Activated T-cell treated with anti-CD3 and anti-CD28 coated beads, Interleukin-2, amount 50 U/mL, for 1 hour (primary cell): ENCODE data around the gene DDB1.

ENCODE experiments used
- DNase-seq: peaks from one replicate; pipeline ENCODE4 v3.0.0-alpha.2; 2020

DDB1 gene

DNA sequence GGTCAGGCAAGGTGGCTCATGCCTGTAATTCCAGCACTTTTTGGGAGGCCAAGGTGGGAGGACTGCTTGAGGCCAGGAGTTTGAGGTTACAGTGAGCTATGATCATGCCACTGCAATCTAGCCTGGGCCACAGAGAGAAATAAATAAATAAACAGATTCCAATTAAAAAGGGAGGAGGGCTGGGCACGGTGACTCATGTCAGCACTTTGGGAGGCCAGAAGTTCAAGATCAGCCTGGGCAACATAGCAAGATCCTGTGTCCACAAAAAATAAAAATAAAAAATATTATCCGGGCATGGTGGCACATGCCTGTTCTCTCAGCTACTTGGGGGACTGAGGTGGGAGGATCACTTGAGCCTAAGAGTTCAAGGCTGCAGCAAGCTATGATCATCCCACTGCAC is 21.3 kb upstream of the DDB1 start:
- no peak for DNase-seq

GRCh38 chr11:61353131-61354067 is 20.5 kb upstream of the DDB1 start:
- DNase-seq = no peak

DNA sequence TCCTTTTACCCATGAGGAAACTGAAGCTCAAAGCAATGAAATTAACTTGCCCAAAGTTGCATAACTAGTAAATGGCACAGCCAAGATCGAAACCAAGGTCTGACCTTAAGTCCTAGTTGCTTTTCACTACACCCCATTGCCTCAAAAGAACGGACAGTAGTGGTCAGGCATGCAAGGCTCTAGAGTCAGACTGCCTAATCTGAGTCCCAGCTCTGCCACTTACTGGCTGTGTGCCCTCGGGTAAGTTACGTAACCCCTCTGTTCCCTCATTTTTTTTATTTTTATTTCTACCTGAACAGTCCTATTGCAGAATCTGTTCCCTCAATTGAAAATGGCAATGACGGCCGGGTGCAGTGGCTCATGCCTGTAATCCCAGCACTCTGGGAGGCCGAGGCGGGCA is 19.1 kb upstream of the DDB1 start:
- no peak for DNase-seq

DNA sequence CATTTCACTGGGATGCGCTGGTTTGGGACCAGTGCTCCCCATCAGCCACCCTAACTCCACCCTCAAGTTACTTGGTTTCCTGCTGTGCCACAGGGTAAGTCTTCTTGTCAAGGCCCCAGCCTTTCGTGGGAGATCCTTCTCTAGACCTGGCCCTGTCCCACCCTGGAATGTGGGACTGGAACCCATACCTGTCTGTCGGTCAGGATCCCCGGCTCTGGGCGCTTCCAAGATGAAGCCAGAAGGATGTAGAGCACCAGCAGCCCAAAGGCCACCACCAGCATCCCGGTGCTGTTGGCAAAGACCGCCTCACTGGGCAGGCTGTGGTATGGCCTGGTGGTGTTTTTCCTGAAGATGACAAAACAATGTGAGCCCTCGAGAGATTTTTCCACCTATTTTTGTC is 17.9 kb upstream of the DDB1 start:
- DNase-seq = no peak

DNA sequence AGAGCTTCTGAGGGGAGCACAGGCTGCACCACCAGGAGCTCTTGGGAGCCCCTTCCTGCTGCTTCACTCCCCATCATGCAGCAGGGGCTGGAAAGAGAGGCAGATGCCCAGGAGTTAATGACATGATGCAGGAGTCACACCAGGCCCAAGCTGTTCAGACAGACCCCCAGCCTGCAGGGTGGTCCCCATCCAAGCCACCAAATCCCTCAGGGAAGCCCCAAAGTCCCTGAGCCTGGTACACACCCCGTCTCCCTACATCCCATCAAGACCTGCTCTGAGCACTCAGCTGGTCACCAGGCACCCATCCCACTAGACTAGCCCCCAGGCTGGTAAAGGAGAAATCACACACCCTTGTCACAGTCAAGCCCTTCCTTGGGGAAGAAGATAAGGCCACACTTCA is 17.4 kb upstream of the DDB1 start:
- DNase-seq = no peak

DNA sequence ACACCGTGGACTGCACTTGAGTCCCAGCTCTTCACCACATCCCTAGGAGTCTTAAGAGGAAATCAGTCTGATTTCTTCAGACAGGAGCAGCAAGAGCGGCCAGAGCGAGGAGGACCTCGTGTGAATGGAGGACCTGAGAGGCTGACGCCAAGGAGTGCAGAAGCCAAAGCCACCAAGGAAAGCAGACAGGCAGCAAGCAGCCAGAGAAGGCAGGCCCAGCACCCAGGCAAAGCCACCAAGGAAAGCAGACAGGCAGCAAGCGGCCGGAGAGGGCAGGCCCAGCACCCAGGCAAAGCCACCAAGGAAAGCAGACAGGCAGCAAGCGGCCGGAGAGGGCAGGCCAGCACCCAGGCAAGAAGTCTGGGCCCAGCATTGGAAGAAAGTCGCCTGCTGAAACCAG is 17.0 kb upstream of the DDB1 start:
- DNase-seq = no peak

GRCh38 chr11:61349189-61349751 is 16.4 kb upstream of the DDB1 start:
- no peak for DNase-seq

GRCh38 chr11:61347916-61348461 is 15.1 kb upstream of the DDB1 start:
- no peak for DNase-seq

DNA sequence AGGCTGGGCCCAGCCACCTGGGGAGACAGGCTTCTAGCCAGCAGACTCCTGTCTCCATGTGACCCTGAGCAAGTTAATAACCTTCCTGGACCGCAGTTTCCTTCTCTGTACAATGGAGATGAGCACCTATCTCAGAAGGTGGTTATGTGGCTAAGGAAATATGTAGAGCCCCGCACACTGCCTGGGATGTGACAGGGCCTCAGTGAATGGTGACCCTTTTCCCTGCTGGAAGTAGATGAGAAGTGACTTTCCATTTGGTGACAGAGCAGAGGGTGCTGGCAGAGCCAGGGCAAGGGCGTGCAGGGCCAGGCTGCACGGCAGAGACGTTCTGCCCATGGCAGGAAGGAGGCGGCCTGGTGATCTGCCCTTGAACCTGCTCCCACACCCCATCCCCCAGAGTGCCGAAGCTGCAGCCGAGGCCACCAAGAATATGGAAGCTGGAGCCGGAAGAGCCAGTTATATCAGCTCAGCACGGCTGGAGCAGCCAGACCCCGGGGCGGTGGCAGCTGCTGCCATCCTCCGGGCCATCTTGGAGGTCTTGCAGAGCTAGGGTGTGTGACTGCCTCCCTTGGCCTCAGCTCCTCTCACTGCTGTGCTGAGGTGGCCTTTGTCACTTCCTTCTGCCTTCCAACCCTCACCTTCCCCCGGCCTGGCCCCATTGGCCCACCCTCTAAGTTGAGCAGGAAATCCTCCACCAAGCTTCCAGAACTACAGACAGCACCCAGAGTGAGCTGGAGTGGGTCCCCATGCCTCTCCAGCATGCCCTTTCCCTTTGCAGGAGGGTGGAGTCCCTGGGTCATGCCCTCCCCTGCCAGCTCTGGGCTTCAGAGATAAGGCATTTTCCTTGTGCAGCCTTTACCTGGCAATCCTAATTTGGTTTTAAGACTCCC is 13.3 kb upstream of the DDB1 start:
- DNase-seq = no peak

DNA sequence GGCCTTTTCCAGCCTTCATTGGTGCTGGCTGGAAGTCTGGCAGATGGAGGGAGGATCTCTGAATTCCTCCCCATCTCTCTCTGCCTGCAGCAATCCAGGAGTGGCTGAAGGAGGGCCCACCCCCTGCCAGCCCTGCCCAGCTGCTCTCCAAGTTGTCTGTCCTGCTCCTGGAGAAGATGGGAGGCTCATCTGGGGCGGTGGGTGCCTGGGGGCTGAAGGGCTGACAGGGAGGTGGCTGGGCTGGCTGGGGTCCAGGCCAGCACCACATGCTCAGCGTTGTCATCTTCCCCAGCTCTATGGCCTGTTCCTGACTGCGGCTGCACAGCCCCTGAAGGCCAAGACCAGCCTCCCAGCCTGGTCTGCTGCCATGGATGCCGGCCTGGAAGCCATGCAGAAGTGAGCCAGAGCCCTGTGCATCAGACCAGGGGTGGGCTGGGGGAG is 12.3 kb upstream of the DDB1 start:
- no peak for DNase-seq

DNA sequence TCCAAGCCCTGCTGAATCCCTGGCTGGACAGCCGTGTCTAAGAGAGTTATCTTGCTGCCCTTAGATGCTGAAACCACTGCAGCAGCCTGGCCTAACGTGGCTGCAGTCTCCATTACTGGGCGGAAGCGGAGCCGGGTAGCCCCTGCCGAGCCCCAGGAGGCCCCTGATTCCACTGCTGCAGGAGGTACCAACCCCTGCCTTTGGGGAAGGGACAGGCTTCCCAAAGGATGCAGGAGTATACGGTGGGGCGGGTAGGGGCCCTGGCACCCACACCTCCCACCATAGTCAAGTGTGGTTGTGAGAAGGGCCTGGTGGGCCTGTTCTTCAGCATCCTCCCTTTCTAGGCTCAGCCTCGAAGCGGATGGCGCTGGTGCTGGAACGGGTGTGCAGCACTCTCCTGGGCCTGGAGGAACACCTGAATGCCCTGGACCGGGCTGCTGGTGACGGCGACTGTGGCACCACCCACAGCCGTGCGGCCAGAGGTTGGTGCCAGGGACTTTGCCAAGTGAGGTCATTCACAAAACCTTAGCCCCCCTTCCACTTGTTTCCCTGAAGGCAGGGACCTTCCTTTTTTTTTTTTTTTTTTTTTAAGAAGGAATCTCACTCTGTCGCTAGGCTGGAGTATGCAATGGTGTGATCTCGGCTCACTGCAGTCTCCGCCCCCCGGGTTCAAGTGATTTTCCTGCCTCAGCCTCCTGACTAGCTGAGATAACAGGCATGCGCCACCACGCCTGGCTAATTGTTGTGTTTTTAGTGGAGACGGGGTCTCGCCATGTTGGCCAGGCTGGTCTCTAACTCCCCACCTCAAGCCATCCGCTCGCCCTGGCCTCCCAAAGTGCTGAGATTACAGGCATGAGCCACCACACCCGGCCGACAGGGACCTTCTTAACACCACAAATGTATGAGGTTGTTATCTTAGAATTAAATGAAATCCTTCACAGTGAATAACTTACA is 11.2 kb upstream of the DDB1 start:
- no peak for DNase-seq

GRCh38 chr11:61342207-61342803 is 9.4 kb upstream of the DDB1 start:
- no peak for DNase-seq

DNA sequence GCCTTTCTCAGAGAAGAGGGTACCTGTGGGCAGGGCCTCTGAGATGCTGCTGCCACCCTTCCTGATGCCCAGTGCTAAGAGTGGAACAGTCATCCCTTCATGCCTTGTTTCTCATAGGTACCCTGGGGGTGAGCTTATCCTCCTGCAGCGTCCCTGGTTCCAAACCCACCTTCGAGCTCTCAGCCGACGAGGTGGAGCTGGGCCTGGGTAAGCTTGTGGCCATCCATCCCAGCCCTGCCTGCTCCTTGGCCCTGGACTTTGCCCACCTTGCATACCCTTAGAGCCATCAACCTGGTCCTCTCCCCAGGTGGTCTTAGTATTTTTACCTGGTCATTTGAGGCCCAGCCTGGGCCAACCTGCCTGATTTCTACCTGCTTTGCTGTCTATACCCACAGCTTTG is 8.8 kb upstream of the DDB1 start:
- DNase-seq = no peak

DNA sequence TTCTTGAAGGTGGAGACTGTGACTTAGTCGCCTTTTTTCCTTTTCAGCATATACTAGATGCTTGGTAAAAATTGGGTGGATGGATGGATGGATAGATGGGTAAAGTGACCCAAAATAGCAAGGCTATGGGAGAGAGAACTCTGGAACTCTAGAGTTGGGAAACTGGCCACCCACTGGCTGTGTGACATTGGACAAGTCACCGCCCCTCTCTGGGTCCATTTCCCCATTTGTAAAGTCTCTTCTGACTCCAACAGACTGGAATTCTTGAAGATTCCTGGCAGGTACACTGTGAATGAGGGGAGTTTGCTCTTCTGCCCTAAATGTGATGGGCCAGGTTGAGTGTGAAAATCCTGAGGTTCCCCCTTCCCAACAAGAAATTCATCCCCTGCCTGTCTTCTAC is 8.1 kb upstream of the DDB1 start:
- no peak for DNase-seq

DNA sequence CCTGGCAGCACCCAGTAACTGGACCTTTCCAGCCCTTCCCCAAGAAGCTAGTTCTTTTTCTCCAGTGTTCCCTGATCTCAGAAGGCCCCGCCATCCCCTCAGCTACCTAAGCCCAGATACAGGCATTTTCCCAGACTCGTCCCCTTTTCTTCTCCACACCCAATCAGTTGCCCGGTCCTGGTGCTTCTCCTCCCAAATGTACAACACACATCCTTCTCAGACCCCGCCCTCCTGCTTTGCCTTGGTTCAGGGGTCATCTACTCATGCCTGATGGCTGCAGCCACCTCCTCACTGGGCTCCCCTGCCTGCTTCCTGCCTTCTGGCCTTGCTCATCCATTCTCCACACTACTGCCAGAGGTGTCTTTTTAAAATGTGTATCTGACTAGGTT is 6.6 kb upstream of the DDB1 start:
- no peak for DNase-seq

DNA sequence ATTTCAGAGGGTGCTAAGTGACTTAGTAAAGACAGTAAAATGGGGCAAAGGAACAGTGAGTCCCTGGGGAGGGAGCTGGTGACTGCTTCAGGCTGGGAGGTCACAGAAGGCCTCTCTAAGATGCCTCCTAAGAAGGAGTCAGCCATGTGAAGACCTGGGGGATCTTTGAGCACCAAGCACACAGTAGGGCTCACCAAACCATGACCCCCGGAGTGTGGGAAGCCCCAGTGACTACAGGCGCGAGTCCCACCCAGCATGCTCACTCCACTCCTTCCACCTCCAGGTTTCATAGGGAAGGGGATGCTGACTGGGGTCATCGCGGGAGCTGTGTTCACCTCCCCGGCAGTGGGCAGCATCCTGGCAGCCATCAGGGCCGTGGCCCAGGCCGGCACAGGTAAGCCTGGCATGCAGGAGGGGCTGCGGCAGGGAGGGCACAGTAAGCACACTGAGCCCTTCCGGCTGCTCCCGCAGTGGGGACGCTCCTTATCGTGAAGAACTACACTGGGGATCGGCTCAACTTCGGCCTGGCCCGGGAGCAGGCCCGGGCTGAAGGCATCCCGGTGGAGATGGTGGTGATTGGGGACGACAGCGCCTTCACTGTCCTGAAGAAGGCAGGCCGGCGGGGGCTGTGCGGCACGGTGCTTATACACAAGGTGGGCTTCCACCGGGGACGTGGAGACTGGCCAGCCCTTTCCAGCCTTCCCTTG is 6.0 kb upstream of the DDB1 start:
- no peak for DNase-seq

DNA sequence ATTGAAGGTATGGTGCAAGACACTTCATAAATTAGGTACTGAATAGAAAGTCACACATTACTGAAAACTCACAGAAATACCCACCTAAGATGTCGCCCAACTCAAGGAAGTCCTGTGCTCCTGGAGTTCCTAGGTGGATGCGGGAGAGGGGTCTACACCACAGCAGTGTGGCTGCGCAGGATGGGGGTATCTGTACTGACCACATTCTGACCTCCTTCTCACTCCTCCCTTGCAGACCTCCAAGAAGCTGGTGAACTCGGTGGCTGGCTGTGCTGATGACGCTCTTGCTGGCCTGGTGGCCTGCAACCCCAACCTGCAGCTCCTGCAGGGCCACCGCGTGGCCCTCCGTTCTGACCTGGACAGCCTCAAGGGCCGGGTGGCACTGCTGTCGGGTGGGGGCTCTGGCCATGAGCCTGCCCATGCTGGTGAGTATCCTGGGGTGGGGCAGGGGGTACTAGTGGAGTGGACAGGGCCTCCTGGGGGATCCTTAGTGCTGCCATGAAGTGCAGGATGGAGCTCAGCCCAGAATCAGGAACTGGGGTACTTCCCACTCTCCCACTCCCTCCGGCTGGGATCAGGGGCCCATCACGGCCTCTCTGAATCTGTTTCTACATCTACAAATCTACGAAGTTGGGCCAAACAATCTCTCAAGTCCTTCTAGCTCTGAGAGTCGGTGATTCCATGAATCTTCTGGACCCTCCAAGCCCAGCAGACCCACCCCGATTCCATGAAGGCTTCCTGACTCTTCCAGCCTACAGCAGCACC is 5.0 kb upstream of the DDB1 start:
- DNase-seq = no peak

DNA sequence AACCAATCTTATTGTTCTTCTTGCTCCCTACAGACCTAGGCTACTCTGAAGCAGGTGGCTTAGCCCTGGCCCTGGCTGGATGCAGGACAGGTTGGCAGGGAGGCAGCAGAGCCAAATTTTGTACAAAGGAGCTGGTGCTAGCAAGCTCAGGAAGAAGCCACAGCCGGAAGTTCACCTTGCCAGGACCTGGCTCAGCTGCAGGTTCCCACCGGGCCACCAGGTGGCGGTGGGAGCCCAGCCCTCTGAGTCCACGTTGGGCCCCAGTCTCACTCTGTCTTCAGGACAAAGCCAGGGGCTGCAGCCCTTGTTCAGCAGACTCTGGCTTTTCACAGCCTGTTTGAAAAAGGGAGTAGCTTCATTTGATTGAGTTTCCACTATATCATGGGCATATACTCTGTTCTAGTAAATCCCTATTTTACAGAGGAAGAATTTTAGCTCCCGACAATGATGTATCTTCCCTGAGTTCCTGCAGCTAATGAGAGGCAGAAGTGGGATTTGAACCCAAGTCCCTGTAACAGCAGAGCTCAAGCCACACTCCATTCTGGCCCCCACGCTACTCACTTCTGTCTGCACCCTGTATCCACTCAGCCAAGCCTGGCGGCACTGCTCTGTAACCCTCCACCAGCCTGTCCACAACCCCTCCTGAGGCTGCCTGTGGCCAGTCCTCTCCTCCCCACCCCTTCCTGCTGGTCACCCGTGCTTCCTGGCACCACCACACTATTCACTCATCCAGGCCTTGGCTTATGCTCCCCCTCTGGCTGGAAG is 3.4 kb upstream of the DDB1 start:
- peak; percentile 85 for DNase-seq

DNA sequence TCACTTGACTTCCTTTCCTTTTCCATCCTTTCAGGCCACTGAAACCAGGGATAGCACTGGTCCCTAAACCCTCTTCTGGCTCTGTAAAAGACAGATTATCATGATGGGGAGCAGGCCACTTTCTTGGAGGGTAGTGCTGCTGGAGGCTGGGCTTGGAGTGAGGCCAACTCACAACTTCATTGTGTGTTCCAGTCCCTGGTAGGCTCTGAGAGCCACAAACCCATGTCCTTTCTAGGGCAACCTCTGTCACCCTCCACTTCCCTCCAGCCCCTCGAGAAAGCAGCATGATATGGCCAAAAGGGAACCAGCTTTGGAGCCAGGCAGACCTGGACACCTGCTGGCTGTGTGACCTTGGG is 2.4 kb upstream of the DDB1 start:
- DNase-seq = no peak
